Liver (tissue), 3 donors: ENCODE results near the gene RAPGEF2.

Experiments used
- JUND ChIP-seq, 2 donors: IDR thresholded peaks; 2 replicates each; pipeline ENCODE4 v1.6.1; 2016; ENCODE audit warnings: antibody characterized with exemption in 2 of 2
- NR2F2 ChIP-seq: IDR thresholded peaks from 2 replicates; pipeline ENCODE4 v1.6.1; 2016; ENCODE audit warnings: antibody characterized with exemption
- TF ChIP-seq, protein P1 (sequence below): fragments of 150-350 bp; IDR thresholded peaks from 2 replicates; pipeline ENCODE4 v1.5.1; 2017; ENCODE audit warnings: improper control_type of control experiment, low read depth, low read length; ENCODE audit not compliant: missing input control
- TF ChIP-seq, protein P2 (sequence below): IDR thresholded peaks from 2 replicates; pipeline ENCODE4 v1.6.1; 2016; ENCODE audit warnings: antibody characterized with exemption
- TF ChIP-seq, protein P3 (sequence below): IDR thresholded peaks from 2 replicates; pipeline ENCODE4 v1.6.1; 2016; ENCODE audit warnings: antibody characterized with exemption
- donor health status: healthy.
- donor health status: healthy.

DNA sequence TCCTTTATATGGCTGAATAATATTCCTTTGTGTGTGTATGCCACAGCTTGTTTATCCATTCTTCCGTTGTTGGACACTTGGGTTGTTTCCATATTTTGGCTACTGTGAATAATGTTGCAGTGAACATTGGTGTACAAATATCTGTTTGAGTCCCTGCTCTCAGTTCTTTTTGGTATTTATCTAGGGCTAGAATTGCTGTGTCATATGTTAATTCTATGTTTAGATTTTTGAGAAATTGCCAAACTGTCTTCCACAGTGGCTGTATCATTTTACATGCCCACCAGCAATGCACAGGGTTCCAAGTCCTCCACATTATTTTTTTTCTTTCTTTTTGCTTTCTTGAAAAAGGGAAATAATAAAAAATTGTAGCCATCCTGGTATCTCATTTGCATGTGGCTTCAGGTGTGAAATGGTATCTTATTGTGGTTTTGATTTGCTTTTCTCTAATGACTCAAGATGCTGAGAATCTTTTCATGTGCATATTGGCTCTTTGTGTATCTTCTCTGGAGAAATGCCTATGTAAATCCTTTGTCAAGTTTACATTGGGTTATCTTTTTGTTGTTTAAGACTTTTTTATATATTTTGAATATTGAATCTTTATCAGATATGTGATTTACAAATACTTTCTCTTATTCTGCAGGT, 129.7 kb downstream of the RAPGEF2 start:
- TF ChIP-seq, protein P1, sequence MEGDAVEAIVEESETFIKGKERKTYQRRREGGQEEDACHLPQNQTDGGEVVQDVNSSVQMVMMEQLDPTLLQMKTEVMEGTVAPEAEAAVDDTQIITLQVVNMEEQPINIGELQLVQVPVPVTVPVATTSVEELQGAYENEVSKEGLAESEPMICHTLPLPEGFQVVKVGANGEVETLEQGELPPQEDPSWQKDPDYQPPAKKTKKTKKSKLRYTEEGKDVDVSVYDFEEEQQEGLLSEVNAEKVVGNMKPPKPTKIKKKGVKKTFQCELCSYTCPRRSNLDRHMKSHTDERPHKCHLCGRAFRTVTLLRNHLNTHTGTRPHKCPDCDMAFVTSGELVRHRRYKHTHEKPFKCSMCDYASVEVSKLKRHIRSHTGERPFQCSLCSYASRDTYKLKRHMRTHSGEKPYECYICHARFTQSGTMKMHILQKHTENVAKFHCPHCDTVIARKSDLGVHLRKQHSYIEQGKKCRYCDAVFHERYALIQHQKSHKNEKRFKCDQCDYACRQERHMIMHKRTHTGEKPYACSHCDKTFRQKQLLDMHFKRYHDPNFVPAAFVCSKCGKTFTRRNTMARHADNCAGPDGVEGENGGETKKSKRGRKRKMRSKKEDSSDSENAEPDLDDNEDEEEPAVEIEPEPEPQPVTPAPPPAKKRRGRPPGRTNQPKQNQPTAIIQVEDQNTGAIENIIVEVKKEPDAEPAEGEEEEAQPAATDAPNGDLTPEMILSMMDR = no peak
- TF ChIP-seq, protein P2, sequence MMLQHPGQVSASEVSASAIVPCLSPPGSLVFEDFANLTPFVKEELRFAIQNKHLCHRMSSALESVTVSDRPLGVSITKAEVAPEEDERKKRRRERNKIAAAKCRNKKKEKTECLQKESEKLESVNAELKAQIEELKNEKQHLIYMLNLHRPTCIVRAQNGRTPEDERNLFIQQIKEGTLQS = no peak
- TF ChIP-seq, protein P3, sequence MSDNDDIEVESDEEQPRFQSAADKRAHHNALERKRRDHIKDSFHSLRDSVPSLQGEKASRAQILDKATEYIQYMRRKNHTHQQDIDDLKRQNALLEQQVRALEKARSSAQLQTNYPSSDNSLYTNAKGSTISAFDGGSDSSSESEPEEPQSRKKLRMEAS = no peak
- TF ChIP-seq NR2F2 (no peak), JUND (IDR thresholded peaks at IDR 0.05) (no peak)
